T-helper 1 cell treated with Interleukin-12 subunit alpha and Interleukin-12 subunit beta and Interleukin-4 antibody, amounts not matched to agents 30 μg/mL and 1 μg/mL, for 36 hours (primary cell): ENCODE measurements around the gene PCGF5.
"Not testable (repeated sequence)": the region's sequence is repeated elsewhere in the genome, so short reads cannot be mapped to it uniquely, and the experiment has no call there.

ENCODE experiments used
- H3K27ac Mint-ChIP-seq: one replicate; pipeline ENCODE4 v1.8.0; 2021; ENCODE audit warnings: mild to moderate bottlenecking, mixed read lengths
- H3K27me3 Mint-ChIP-seq: one replicate; pipeline ENCODE4 v1.8.0; 2021; ENCODE audit warnings: low read depth, mixed read lengths
- H3K36me3 Mint-ChIP-seq: one replicate; pipeline ENCODE4 v1.8.0; 2021; ENCODE audit warnings: low read depth, mixed read lengths
- H3K4me1 Mint-ChIP-seq: one replicate; pipeline ENCODE4 v1.8.0; 2021; ENCODE audit warnings: low read depth, mixed read lengths
- H3K4me3 Mint-ChIP-seq: one replicate; pipeline ENCODE4 v1.8.0; 2021; ENCODE audit warnings: mild to moderate bottlenecking, moderate library complexity, mixed read lengths
- H3K9me3 Mint-ChIP-seq: one replicate; pipeline ENCODE4 v1.8.0; 2021; ENCODE audit warnings: mixed read lengths

The PCGF5 gene

DNA sequence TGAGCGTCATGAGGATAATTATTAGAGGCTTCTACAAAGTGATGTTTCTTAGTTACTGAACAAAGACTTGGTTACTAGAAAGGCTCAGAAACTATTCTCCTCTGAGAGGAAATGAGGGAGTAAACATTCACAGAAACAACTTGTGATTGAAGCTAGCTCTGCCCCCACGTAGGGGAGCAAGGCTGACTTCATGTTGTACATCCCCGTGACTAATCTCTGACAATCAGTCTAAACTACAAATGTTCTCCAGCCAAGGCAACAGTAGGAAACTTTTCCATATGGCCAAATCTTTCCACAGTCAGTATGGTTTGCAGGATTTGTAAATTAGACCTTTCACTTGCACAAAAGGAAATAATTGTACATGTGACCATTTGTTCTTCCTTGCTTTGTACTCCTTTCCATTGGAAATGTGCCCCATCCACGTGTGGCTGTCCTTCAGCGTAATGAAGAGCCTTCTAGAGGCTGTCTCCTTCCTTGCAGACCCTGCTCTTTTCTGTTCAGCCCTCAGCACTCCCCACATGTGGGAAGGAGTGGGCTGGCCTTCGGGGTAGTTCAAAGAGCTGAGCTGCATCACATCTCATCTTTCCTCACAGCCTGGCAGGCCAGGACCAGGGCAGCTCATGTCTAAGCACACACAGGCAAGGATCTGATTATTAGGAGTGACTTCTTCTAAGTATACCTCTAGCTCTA is 93.5 kb downstream of the PCGF5 start:
- Mint-ChIP-seq H3K4me1 (peaks cover 5% of the 10 kb centered on the region), H3K36me3 (no peaks in the 10 kb centered on the region), H3K27ac (peak overlapping the region; percentile 23), H3K4me3 (no peak overlapping the region), H3K9me3 (no peaks in the 10 kb centered on the region), H3K27me3 (peaks cover 5% of the 10 kb centered on the region)

DNA sequence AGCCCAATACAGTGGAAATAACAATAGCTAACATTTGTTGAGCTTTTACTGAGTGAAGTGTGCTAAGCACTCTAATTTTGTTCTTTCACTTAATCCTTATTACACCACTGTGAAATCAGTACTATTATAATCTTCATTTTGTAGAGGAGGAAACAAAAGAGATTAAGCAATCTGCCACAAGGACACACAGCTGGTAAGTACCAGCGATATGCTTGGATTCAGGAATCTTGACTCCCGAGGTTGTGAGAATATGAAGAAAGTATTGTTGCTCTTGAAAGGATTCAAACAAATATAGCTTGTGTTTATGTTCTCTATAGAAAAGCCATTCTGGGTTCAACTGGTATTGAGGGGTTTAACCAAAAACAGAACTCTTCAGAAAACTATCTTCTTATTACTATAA is 96.0 kb downstream of the PCGF5 start:
- no peaks in the 10 kb centered on the region for H3K27me3 Mint-ChIP-seq
- no peak overlapping the region for H3K27ac Mint-ChIP-seq
- no peaks in the 10 kb centered on the region for H3K36me3 Mint-ChIP-seq
- H3K4me3 Mint-ChIP-seq, result no peak overlapping the region
- H3K9me3 Mint-ChIP-seq, result no peaks in the 10 kb centered on the region
- H3K4me1 Mint-ChIP-seq, result peaks cover 5% of the 10 kb centered on the region

DNA sequence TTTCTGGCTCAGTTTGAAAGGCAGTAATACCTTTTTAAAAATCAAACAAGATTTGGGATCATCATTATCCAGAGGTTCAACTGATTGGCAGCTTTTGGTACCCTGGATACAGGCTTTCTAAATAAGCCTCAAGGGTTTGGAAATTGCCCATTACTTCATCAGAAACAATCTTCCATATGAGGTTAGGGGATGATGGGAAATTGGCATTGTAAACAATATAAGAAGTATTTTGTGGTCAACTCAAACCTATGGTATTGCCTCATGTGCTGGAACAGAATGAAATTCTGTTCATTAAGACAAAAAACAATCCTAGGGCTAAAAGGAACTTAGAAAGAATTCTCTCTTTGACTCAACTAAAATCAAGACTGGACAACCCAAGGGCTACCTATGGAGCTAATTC is 97.1 kb downstream of the PCGF5 start:
- Mint-ChIP-seq H3K4me3 (no peak overlapping the region), H3K4me1 (peaks cover 5% of the 10 kb centered on the region), H3K27me3 (no peaks in the 10 kb centered on the region), H3K36me3 (no peaks in the 10 kb centered on the region), H3K27ac (no peak overlapping the region), H3K9me3 (no peaks in the 10 kb centered on the region)

DNA sequence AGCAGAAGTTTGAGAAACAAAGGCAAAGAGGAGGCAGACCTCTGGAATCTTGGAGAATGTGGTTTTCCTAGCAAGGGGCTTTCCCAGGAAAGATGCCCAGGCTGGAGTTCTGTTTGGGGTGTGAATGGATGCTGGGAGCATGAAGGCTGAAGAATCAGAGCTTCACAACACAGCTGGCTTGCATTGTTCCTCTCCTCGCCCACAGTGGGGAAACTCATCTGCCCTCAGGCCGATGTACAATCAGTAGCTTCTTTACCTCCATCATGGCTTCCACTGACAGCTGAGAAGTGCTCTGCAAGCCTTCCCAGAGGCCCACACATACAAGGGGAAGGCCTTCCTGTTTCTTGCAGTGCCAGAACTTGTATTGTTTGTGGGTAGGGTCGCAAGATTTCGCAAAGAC is 98.9 kb downstream of the PCGF5 start:
- no peak overlapping the region for H3K4me3 Mint-ChIP-seq
- no peaks in the 10 kb centered on the region for H3K9me3 Mint-ChIP-seq
- no peak overlapping the region for H3K27ac Mint-ChIP-seq
- no peaks in the 10 kb centered on the region for H3K27me3 Mint-ChIP-seq
- no peaks in the 10 kb centered on the region for H3K4me1 Mint-ChIP-seq
- H3K36me3 Mint-ChIP-seq, result no peaks in the 10 kb centered on the region

DNA sequence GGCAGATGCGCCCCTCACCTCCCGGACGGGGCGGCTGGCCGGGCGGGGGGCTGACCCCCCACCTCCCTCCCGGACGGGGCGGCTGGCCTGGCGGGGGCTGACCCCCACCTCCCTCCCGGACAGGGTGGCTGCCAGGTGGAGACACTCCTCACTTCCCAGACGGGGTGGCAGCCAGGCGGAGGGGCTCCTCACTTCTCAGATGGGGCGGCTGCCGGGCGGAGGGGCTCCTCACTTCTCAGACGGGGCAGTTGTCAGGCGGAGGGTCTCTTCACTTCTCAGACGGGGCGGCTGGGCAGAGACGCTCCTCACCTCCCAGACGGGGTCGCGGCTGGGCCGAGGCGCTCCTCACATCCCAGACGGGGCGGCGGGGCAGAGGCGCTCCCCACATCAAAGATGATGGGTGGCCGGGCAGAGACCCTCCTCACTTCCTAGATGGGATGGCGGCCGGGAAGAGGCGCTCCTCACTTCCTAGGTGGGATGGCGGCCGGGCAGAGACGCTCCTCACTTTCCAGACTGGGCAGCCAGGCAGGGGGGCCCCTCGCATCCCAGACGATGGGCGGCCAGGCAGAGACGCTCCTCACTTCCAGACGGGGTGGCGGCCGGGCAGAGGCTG is 102.9 kb downstream of the PCGF5 start:
- H3K27ac Mint-ChIP-seq, H3K36me3 Mint-ChIP-seq: not testable (repeated sequence)

DNA sequence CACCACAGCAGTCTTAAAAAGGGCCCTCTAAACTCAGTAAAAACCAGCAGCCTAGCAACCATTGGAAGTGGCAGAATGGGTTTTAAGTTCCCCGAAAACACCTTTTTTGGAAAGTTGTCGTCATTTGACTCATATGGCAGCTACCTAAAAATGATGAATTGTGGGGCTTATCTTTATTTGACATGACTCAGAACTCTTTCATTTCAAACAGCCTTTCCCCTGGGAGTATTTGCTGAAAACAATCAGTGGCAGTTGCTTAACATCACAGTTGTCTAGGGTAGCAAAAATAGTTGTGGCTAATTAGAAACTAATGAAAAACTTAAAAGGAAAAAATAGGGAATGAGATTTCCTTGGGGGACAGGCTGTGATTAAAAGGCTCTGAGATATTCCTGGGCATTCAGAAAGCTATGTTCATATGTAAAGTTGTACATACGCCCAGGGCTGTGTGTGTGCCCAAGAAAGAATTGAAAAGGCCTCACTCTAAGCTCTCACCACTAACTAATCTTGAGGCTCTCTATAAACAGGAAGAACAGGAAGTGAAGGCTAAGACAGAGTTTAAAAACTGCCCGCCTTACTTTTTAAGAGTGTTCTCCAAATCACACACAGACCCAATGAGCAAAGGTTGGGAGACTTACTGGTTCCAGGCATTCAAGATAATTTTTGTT is 108.0 kb downstream of the PCGF5 start:
- Mint-ChIP-seq H3K9me3 (peaks cover 6% of the 10 kb centered on the region), H3K4me1 (no peaks in the 10 kb centered on the region), H3K36me3 (no peaks in the 10 kb centered on the region), H3K4me3 (no peak overlapping the region), H3K27ac (no peak overlapping the region), H3K27me3 (no peaks in the 10 kb centered on the region)

More for the DNA sequence above, 102.9 kb downstream of the PCGF5 start:
- H3K9me3 Mint-ChIP-seq, H3K4me1 Mint-ChIP-seq, H3K4me3 Mint-ChIP-seq, H3K27me3 Mint-ChIP-seq: not testable (repeated sequence)
